Right atrium auricular region (tissue), 2 donors: Measurements from ENCODE around the gene CATSPERD. TPM values are rescaled to one million over a fixed set of nuclear protein-coding genes. Genes with fewer than 3 reads are reported as not detected.

Source experiments
- DNase-seq: peaks from one replicate; pipeline ENCODE4 v3.0.0-alpha.2; 2019; ENCODE audit warnings: low spot score
- H3K27ac ChIP-seq, 2 donors: fragments of 200-600 bp; sonication (generic); 1 replicate in 1 of 2; 2 replicates in 1 of 2; pipeline ENCODE4 v1.5.1; 2016 to 2019
- H3K27me3 ChIP-seq, 2 donors: fragments of 200-600 bp; sonication (generic); one replicate each; pipeline versions ENCODE4 v1.5.1 to v1.6.0; 2017 to 2019
- H3K36me3 ChIP-seq: fragments of 200-600 bp; sonication (generic); one replicate; pipeline ENCODE4 v1.5.1; 2016
- H3K4me1 ChIP-seq, 2 donors: fragments of 200-600 bp; sonication (generic); one replicate each; pipeline versions ENCODE4 v1.5.1 to v1.6.0; 2017 to 2019
- H3K4me3 ChIP-seq, 2 donors: fragments of 200-600 bp; sonication (generic); 1 replicate in 1 of 2; 2 replicates in 1 of 2; pipeline ENCODE4 v1.5.1; 2017 to 2019; ENCODE audit warnings: mild to moderate bottlenecking in 1 of 2, moderate library complexity in 1 of 2
- H3K9me3 ChIP-seq, 2 donors: fragments of 200-600 bp; sonication (generic); one replicate each; pipeline ENCODE4 v1.5.1; 2019
- CTCF ChIP-seq, 2 donors: fragments of 200-600 bp; sonication (generic); IDR thresholded peaks; one replicate each; pipeline ENCODE4 v1.5.1; 2019; ENCODE audit warnings: antibody characterized with exemption in 2 of 2
- total RNA-seq, 2 donors: library from RNA; depleted of rRNA; stranded (reverse); fragments of >200 nt; gene quantifications; one replicate each; pipeline ENCODE4 v1.1.0, GENCODE V29; 2016

The CATSPERD gene
- total RNA-seq, 2 donors from 2014 or later, result not detected

GRCh38 chr19:5690125-5690954 lies 30.1 kb upstream of the CATSPERD start, which contains the start of gene RPL36:
RPL36 (plus strand) TSS chr19:5690295; CDS start chr19:5690508, 213 bp downstream.
- peak; percentile 93 to 96 for TF ChIP-seq CTCF (IDR thresholded peaks at IDR 0.05)
- H3K36me3 ChIP-seq, result peaks cover 39% of the 10 kb centered on the region
- peak; percentile 98 for DNase-seq
- H3K9me3 ChIP-seq, result no peaks in the 10 kb centered on the region
- H3K27me3 ChIP-seq, result no peaks in the 10 kb centered on the region
- H3K27ac ChIP-seq, result peak within 1 kb of the TSS; percentile 79 to 95
- H3K4me3 ChIP-seq, result peak within 1 kb of the TSS; percentile 67 to 78
- peaks cover 0 to 34% of the 10 kb centered on the region in 2 donors for H3K4me1 ChIP-seq

- DNase-seq, result peak; percentile 79
- Histone ChIP-seq H3K36me3 (peaks cover 47% of the 10 kb centered on the region), H3K27ac (peak overlapping the region; percentile 79 to 95), H3K9me3 (no peaks in the 10 kb centered on the region), H3K4me3 (peak overlapping the region; percentile 67 to 78), H3K27me3 (no peaks in the 10 kb centered on the region), H3K4me1 (peaks cover 0 to 33% of the 10 kb centered on the region in 2 donors)
- no peak for TF ChIP-seq CTCF (IDR thresholded peaks at IDR 0.05)
Observed at GRCh38 chr19:5690955-5691821, 29.2 kb upstream of the CATSPERD start.

- TF ChIP-seq CTCF (IDR thresholded peaks at IDR 0.05), result no peak
- Histone ChIP-seq H3K4me1 (peaks cover 0 to 29% of the 10 kb centered on the region in 2 donors), H3K4me3 (peak overlapping the region; percentile 67 to 78), H3K27me3 (no peaks in the 10 kb centered on the region), H3K36me3 (peaks cover 56% of the 10 kb centered on the region), H3K9me3 (no peaks in the 10 kb centered on the region), H3K27ac (peak overlapping the region; percentile 79 to 95)
- no peak for DNase-seq
Observed at GRCh38 chr19:5691822-5692722, 28.4 kb upstream of the CATSPERD start.

- TF ChIP-seq CTCF (IDR thresholded peaks at IDR 0.05), result no peak
- Histone ChIP-seq H3K27ac (no peak overlapping the region), H3K9me3 (no peaks in the 10 kb centered on the region), H3K4me1 (peaks cover 0 to 24% of the 10 kb centered on the region in 2 donors), H3K36me3 (peaks cover 60% of the 10 kb centered on the region), H3K27me3 (no peaks in the 10 kb centered on the region), H3K4me3 (no peak overlapping the region)
- no peak for DNase-seq
Observed at GRCh38 chr19:5692723-5693194, 27.7 kb upstream of the CATSPERD start.
